Measurements from ENCODE around the gene TEX55. TPM values are rescaled to one million over a fixed set of nuclear protein-coding genes. Genes with fewer than 3 reads are reported as not detected.

TEX55 gene
- total RNA-seq, 1 donor from 2014 or later, result not detected

- H3K27me3 Mint-ChIP-seq (ENCODE audit: unreplicated experiment), result peaks cover 1% of the 10 kb centered on the region
- no peaks in the 10 kb centered on the region for H3K36me3 Mint-ChIP-seq (ENCODE audit: unreplicated experiment)
- no peaks in the 10 kb centered on the region for H3K9me3 Mint-ChIP-seq (ENCODE audit: unreplicated experiment)
- no peak for DNase-seq
- no peaks in the 10 kb centered on the region for H3K4me1 Mint-ChIP-seq (ENCODE audit: low read depth, unreplicated experiment)
- H3K27ac Mint-ChIP-seq (ENCODE audit: unreplicated experiment), result no peak overlapping the region
- H3K4me3 Mint-ChIP-seq (ENCODE audit: unreplicated experiment), result no peak overlapping the region
- no peak for TF ChIP-seq CTCF (IDR thresholded peaks at IDR 0.05; ENCODE audit: partially characterized antibody, unreplicated experiment)
These were observed 41.3 kb downstream of the TEX55 start for GRCh38 chr3:119187266-119187665.

- TF ChIP-seq CTCF (IDR thresholded peaks at IDR 0.05; ENCODE audit: partially characterized antibody, unreplicated experiment), result no peak
- H3K36me3 Mint-ChIP-seq (ENCODE audit: unreplicated experiment), result no peaks in the 10 kb centered on the region
- H3K4me3 Mint-ChIP-seq (ENCODE audit: unreplicated experiment), result no peak overlapping the region
- no peaks in the 10 kb centered on the region for H3K4me1 Mint-ChIP-seq (ENCODE audit: low read depth, unreplicated experiment)
- H3K27me3 Mint-ChIP-seq (ENCODE audit: unreplicated experiment), result no peaks in the 10 kb centered on the region
- no peak overlapping the region for H3K27ac Mint-ChIP-seq (ENCODE audit: unreplicated experiment)
- DNase-seq, result no peak
- no peaks in the 10 kb centered on the region for H3K9me3 Mint-ChIP-seq (ENCODE audit: unreplicated experiment)
These were observed 45.8 kb downstream of the TEX55 start for GRCh38 chr3:119191800-119192199.

GRCh38 chr3:119194237-119195150 is 48.5 kb downstream of the TEX55 start:
- no peaks in the 10 kb centered on the region for H3K4me1 Mint-ChIP-seq (ENCODE audit: low read depth, unreplicated experiment)
- no peaks in the 10 kb centered on the region for H3K27me3 Mint-ChIP-seq (ENCODE audit: unreplicated experiment)
- TF ChIP-seq CTCF (IDR thresholded peaks at IDR 0.05; ENCODE audit: partially characterized antibody, unreplicated experiment), result no peak
- no peaks in the 10 kb centered on the region for H3K36me3 Mint-ChIP-seq (ENCODE audit: unreplicated experiment)
- no peak overlapping the region for H3K27ac Mint-ChIP-seq (ENCODE audit: unreplicated experiment)
- no peak overlapping the region for H3K4me3 Mint-ChIP-seq (ENCODE audit: unreplicated experiment)
- H3K9me3 Mint-ChIP-seq (ENCODE audit: unreplicated experiment), result no peaks in the 10 kb centered on the region
- no peak for DNase-seq

- DNase-seq, result no peak
- H3K4me3 Mint-ChIP-seq (ENCODE audit: unreplicated experiment), result no peak overlapping the region
- H3K27me3 Mint-ChIP-seq (ENCODE audit: unreplicated experiment), result no peaks in the 10 kb centered on the region
- TF ChIP-seq CTCF (IDR thresholded peaks at IDR 0.05; ENCODE audit: partially characterized antibody, unreplicated experiment), result no peak
- H3K36me3 Mint-ChIP-seq (ENCODE audit: unreplicated experiment), result no peaks in the 10 kb centered on the region
- no peak overlapping the region for H3K27ac Mint-ChIP-seq (ENCODE audit: unreplicated experiment)
- H3K9me3 Mint-ChIP-seq (ENCODE audit: unreplicated experiment), result no peaks in the 10 kb centered on the region
- H3K4me1 Mint-ChIP-seq (ENCODE audit: low read depth, unreplicated experiment), result no peaks in the 10 kb centered on the region
These were observed 49.1 kb downstream of the TEX55 start for GRCh38 chr3:119195151-119195476.

GRCh38 chr3:119195911-119196310 is 49.9 kb downstream of the TEX55 start:
- H3K4me1 Mint-ChIP-seq (ENCODE audit: low read depth, unreplicated experiment), result no peaks in the 10 kb centered on the region
- H3K36me3 Mint-ChIP-seq (ENCODE audit: unreplicated experiment), result no peaks in the 10 kb centered on the region
- H3K27ac Mint-ChIP-seq (ENCODE audit: unreplicated experiment), result no peak overlapping the region
- no peak for TF ChIP-seq CTCF (IDR thresholded peaks at IDR 0.05; ENCODE audit: partially characterized antibody, unreplicated experiment)
- DNase-seq, result no peak
- no peaks in the 10 kb centered on the region for H3K27me3 Mint-ChIP-seq (ENCODE audit: unreplicated experiment)
- no peak overlapping the region for H3K4me3 Mint-ChIP-seq (ENCODE audit: unreplicated experiment)
- H3K9me3 Mint-ChIP-seq (ENCODE audit: unreplicated experiment), result no peaks in the 10 kb centered on the region
